Neural cell (in vitro differentiated cells): Measurements from ENCODE around the gene MICAL2.

Source experiments
- EP300 ChIP-seq: fragments of 450-650 bp; conservative IDR thresholded peaks from 2 replicates; pipeline ENCODE4 v1.6.1; 2014; ENCODE audit warnings: antibody characterized with exemption, mild to moderate bottlenecking, moderate library complexity; ENCODE audit not compliant: poor library complexity, severe bottlenecking
- EZH2 ChIP-seq: fragments of 200-600, 300-800 bp; shearing (Covaris generic), sonication (generic); IDR thresholded peaks from 2 replicates; pipeline ENCODE4 v1.6.1; 2014; ENCODE audit warnings: antibody characterized with exemption, low read length, borderline replicate concordance, mild to moderate bottlenecking; ENCODE audit not compliant: insufficient read depth, poor library complexity, severe bottlenecking
- TF ChIP-seq, protein P1 (sequence below): fragments of 450-650 bp; IDR thresholded peaks from 2 replicates; pipeline ENCODE4 v1.5.1; 2014; ENCODE audit warnings: antibody characterized with exemption, mild to moderate bottlenecking, moderate library complexity; ENCODE audit not compliant: poor library complexity, severe bottlenecking

DNA sequence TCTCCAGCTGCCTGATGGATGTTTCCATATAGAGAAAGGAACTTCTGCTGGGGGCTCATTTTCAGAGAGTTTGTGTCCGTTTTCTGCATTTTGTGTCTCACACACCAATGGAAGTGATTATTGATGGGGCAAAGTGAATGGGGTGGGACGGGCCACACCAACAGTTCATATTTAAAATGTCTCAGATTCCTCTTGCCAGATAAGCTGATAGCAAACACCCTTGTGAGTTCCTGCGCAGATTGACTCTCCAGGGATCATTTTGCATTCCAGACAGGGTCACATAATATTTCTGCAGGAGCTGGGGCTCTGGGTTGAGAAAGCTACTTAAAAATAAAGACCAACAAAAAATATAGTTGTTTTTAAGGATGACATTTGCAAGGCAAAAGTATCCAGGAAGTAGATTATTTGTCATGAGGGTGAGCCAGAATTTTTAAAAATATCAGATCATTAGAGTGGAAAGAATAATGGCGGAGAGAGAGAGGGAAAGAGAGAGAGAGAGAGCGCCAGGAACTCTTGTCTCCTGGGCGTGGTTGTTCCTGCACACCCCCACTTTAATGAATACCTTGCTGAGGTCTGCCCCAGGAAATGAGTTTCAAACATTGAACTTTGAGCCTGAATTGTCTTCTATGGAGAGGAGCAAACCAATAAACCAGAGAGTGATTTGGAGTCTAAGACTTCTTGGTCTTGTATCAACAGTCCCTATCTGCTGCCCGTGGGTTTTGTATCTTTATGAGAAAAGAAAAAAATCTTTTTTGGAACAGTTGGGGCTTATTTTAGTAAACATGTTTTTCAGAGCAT, 33.3 kb downstream of the MICAL2 start:
- TF ChIP-seq, protein P1, sequence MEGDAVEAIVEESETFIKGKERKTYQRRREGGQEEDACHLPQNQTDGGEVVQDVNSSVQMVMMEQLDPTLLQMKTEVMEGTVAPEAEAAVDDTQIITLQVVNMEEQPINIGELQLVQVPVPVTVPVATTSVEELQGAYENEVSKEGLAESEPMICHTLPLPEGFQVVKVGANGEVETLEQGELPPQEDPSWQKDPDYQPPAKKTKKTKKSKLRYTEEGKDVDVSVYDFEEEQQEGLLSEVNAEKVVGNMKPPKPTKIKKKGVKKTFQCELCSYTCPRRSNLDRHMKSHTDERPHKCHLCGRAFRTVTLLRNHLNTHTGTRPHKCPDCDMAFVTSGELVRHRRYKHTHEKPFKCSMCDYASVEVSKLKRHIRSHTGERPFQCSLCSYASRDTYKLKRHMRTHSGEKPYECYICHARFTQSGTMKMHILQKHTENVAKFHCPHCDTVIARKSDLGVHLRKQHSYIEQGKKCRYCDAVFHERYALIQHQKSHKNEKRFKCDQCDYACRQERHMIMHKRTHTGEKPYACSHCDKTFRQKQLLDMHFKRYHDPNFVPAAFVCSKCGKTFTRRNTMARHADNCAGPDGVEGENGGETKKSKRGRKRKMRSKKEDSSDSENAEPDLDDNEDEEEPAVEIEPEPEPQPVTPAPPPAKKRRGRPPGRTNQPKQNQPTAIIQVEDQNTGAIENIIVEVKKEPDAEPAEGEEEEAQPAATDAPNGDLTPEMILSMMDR: no peak
- no peak for TF ChIP-seq EZH2
- TF ChIP-seq EP300: no peak
